Activated effector memory CD4-positive, alpha-beta T cell treated with anti-CD3 and anti-CD28 coated beads, Interleukin-2, amount 50 U/mL, for 16 hours (primary cell): ENCODE results near the gene TGFBR2.
A peak's percentile ranks its signal among the peaks of the same experiment; 100 is the strongest.

Experiments used
- DNase-seq: peaks from one replicate; pipeline ENCODE4 v3.0.0-alpha.2; 2020

TGFBR2 gene

GRCh38 chr3:30638685-30639412 is 32.4 kb downstream of the TGFBR2 start:
- no peak for DNase-seq

DNA sequence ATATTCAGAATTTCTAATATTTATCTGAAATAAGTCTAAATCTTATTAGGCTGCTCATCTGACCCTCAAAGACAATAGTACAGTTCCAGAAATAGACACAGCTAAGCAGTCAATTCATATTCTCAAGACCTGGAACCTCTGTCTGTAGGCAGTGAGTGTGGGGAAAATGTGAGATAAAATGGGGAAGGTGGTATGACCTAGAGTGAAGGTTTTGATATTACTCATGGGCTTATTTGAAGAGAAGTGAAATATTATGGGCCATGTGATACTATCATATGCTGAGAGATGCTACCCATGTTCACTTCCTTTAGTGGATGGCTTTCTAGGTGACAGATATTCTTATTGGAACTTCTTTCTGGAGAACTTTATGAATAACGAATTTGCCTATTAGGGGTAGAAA is 33.5 kb downstream of the TGFBR2 start:
- no peak for DNase-seq

DNA sequence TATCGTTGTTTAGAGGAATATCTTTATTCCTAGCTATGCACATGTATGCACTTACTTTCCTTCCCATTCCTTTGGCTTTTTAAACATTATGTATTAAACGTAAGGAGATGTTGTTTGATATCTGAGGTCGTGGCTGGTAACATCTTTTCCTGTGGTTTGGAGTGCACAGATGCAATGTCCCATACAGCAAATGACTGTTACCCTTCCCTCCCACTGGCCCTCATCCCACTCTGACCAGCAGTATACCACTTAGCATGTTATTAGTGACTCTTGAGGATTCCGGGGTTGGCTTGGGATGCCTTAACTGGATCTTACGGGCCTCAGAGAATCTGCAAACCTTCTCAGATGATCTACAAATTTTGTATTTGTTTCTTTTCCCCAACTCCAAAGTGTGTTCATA is 34.5 kb downstream of the TGFBR2 start:
- DNase-seq, result no peak

- no peak for DNase-seq
These were observed 35.2 kb downstream of the TGFBR2 start for GRCh38 chr3:30641416-30642251.

- no peak for DNase-seq
These were observed 36.5 kb downstream of the TGFBR2 start for GRCh38 chr3:30642849-30643361.

DNA sequence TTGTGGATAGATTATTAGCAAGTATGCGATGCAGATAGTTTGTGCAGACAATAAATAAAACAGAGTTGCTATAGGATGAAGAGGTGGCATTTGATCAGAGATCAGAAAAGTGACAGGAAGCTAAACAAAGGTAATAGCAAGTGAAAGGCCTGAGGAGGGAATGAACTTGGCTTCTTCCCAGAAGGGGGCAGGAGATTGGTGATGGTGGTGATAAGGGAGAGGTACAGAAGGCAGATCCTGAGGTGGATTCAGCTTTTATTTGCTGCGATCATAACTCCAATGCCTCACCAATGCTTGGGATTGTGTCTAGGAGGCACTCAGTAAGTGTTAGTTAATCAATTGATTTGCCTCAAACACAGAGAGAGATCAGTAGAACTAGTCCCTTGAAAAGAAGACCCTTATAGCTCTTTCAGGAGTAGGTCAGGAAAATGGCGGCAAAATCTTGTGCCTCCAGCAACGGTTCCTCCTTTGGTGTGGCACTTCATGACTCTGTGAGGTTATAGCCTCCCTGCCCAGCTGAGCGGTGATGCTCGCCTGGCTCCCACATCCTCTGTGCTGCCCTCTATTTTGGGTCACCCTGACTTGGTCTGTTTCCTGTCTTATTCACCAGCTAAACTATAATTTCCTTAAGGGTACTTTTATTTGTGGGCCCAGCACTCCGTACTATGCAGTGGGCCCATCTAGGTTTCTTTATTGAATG is 37.5 kb downstream of the TGFBR2 start:
- DNase-seq, result peak; percentile 79

GRCh38 chr3:30644615-30645014 is 38.2 kb downstream of the TGFBR2 start:
- peak; percentile 80 for DNase-seq

DNA sequence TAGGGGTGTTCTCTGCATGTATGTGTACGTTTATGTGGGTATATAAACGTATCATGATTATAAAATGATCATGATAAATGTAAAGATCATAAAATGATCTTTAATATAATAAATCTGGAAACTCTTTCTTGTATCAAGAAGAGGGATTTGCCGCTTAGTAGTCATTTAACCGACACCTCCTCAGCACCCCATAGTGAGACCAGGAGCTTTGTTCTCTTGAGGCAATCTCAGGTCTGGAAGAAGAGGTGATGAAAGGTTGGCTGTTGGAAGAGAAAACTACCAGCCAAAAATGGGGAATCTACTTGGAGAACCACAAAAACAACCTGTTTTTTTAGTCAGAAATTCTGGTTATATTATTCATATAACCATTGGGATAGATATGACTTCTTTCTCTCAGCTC is 38.7 kb downstream of the TGFBR2 start:
- DNase-seq, result no peak

DNA sequence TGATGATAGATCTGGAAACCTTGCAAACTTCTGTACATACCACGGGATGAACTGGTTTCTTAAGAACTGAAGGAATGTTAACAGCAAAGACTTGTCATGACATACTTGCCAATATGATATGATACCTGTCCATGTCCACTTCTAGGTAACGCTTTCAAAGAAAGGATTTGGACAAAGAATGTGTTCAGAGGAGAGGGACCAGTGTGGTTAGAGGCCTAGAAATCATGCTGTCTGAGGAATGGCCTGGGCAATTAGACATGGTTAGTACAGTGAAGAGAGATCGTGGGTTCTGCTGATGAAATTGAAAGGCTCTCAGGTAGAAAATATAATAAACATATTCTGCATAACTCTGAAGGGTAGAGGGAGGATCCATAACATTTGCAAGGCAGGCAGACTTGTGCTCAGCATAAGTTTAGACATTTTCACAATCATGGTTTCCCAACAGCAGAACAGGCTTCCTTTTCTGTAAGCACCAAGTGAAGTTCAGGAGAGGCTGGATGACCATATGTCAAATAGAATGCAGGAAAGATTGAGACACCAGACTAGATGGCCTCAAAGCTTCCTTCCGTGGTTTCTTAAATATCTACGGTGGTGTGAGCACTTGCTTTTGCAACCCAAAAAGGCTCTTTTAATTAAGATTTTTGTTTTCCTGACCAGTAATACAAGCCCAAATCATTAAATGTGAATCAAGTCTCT is 39.9 kb downstream of the TGFBR2 start:
- DNase-seq, result no peak

DNA sequence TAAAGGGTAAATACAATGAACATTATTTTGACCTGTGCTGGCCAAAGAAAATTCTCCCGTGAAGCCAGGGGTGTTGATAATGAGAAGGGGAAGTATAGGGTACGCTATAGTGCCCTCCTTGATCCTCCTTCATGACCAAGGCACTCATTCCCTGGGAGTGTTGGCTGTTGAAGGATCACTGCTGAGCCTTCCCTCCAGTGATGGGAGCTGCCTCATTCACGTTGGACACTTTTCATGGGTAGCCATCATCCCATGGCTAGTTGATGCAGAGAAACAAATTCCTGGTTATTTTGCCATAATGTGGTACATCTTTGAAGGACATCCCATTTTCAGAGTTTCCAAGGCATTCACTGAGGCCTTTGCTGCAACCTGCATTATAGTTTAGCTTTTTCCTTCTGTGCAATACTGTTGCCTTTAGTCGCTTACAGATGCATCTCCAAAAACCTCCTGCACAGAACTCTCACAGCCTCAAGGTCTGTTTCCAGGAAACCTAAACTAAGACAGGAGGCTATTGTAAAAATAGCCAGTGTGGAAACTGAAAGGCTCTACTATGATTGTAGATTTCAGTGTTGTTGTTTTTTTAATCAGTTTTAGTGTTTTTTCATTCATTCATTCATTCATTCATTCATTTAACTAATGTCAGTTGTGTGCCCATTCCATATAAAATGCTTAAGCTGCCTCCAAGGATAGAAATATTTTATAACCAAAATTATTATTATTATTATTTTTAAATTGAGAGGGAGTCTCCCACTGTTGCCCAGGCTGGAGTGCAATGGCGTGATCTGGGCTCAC is 40.8 kb downstream of the TGFBR2 start:
- DNase-seq, result no peak

GRCh38 chr3:30648670-30649357 is 42.4 kb downstream of the TGFBR2 start:
- DNase-seq, result no peak

DNA sequence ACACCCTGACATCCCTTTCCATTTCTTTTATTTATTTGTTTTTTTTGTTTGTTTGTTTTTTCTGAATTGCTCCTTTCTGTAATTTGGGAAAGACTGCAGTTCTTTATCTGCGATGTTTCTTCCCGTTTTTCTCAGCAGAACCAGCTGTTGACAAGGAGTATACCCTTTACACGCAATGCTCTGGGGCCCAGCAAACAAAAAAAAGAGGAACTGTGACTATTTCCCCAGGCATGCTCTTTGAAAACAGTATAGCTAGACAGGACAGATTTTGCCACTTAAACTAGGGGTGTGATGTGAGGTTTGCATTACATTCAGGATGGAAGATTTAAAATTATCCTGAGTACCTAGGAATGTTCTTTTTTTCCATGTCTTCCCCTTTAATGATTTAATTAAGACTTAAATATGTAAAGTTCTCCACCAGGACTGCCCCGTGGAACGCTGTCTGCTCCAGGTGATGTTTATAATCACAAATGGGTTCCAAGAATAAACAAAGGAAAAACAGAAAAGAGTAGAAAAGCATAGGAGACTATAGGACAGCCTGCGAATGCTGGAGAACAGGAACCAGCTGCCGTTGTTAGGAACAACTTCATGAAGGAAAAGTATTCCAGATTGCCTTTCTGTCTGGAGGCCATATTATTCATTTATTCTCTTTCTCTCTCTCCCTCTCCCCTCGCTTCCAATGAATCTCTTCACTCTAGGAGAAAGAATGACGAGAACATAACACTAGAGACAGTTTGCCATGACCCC is 43.3 kb downstream of the TGFBR2 start:
- no peak for DNase-seq

DNA sequence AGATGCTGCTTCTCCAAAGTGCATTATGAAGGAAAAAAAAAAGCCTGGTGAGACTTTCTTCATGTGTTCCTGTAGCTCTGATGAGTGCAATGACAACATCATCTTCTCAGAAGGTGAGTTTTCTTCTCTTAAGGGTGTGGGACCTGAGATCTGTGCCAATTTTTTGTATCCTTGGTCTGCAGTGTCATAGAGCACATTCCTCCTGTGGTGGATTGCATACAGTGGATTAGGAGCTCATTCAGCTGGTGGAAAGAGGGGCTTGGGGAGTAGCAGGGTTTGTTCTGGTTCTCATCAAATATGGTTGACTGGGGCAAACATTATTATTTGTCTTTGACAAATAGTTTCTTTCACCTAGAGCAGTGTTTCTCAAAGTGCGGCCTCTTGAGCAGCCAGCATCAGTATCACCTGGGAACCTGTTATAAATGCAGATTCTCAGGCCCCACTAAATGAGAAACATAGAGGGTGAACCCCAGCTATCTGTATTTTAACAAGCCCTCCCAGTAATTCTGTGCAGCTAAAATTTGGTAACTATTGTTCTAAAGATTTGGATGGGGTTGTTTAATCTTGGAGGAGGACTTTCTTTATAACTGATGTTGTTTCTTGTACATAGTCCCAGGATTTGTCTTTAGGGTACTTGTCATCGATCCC is 44.1 kb downstream of the TGFBR2 start:
- DNase-seq, result no peak

- no peak for DNase-seq
These were observed 47.9 kb downstream of the TGFBR2 start for GRCh38 chr3:30654269-30654668.

DNA sequence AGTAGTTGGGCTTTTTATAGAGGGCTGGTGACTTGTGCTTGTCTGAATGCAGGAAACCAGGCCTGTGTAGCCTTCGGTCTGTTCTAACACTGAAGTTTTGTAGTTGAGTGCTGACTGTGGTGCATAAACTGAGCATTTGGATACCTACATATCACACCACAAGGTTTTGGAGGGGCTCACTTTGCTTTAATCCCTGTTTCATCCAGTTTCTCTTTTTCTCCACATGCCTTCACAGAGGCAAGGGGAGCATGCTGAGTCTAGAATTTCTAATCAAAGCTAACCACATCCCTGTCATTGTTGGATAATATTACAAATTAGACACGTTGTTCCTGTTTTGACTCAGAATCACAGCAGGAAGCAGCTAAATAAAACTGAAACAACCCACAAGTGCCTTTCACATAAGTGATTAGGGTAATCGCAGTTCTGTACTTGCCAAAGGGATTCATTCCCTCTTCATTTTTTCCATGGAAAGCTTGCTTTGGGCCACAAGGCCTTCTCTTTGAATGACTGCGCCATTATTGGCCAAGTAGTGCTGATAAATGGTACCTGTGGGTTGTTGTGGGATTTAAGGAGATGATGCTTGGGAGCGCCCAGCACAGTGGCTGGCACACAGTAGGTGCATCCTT is 48.9 kb downstream of the TGFBR2 start:
- DNase-seq, result no peak

- DNase-seq, result no peak
These were observed 50.3 kb downstream of the TGFBR2 start for GRCh38 chr3:30656624-30657141.

- no peak for DNase-seq
These were observed 51.5 kb downstream of the TGFBR2 start for GRCh38 chr3:30657914-30658313.

DNA sequence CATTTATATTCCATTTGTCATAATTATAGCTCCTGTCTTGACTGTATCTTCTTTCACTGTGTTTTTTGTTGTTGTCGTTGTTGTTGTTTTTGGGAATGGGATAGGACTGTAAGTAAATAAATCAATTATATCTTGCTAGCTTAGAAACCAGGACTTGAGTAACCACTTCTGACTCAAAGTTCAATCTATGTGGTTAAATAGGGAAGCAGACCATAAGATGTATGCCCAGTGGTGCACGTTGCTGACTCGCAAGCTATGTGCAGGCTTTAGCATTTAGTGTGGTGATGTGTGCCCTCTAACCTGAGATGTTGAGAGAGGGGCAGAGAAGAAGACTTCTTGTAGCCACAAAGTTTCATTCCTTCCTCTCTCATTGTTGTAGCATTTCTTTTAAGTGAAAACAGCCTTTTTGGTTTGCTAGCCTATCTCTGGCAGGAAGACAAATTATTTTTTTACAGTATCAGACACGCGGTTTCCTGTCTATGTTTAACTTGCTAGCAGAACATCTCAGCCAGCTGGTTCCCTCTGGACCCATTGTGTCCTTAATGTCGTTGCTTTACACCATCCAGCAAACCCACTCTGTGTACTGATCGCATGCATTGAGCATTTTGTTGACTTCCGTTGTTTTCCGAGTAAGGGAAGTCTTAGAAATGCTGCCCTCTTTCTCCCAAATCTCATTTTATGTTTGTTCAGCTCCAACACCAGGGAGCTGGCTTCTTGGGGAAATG is 52.1 kb downstream of the TGFBR2 start:
- DNase-seq, result peak; percentile 75
